HepG2 (cell line): Measurements from ENCODE around the gene OR1F1. TPM values are rescaled to one million over a fixed set of nuclear protein-coding genes. Genes with fewer than 3 reads are reported as not detected.

ENCODE experiments used
- CREB1 ChIP-seq, 2 experiments: fragments of 450-650 bp in 1 of 2; IDR thresholded peaks; 2 replicates each; pipeline ENCODE4 v1.6.1; 2016 to 2017; ENCODE audit warnings: control low read depth in 1 of 2, mild to moderate bottlenecking in 1 of 2, missing compliant biosample characterization in 1 of 2, missing genetic modification characterization in 1 of 2
- CSRNP2 ChIP-seq: sonication (generic); formaldehyde crosslinking; conservative IDR thresholded peaks from 2 replicates; pipeline ENCODE4 v1.8.0; 2022; ENCODE audit warnings: low read depth, missing genetic modification reagents
- DZIP1 ChIP-seq: sonication (generic); formaldehyde crosslinking; IDR thresholded peaks from 2 replicates; pipeline ENCODE4 v1.5.0; 2020; ENCODE audit warnings: mild to moderate bottlenecking, missing genetic modification reagents
- EED ChIP-seq: sonication (generic); formaldehyde crosslinking; IDR thresholded peaks from 2 replicates; pipeline ENCODE4 v1.5.0; 2020; ENCODE audit warnings: mild to moderate bottlenecking, missing genetic modification reagents
- ELF3 ChIP-seq: IDR thresholded peaks from 2 replicates; pipeline ENCODE4 v1.6.1; 2016; ENCODE audit warnings: missing genetic modification reagents, missing compliant biosample characterization
- ISX ChIP-seq: sonication (generic); formaldehyde crosslinking; conservative IDR thresholded peaks from 2 replicates; pipeline ENCODE4 v1.5.0; 2020; ENCODE audit warnings: missing genetic modification reagents
- MAF1 ChIP-seq: sonication (generic); formaldehyde crosslinking; IDR thresholded peaks from 2 replicates; pipeline ENCODE4 v1.5.0; 2020; ENCODE audit warnings: missing genetic modification reagents, borderline replicate concordance
- MEF2D ChIP-seq: sonication (generic); formaldehyde crosslinking; IDR thresholded peaks from 2 replicates; pipeline ENCODE4 v1.5.1; 2020; ENCODE audit warnings: mild to moderate bottlenecking, missing genetic modification reagents
- PHF5A ChIP-seq: IDR thresholded peaks from one replicate; pipeline ENCODE4 v1.6.1; 2018; ENCODE audit warnings: low read depth, missing genetic modification reagents; ENCODE audit not compliant: unreplicated experiment
- PTBP1 ChIP-seq: fragments of 200-400 bp; formaldehyde crosslinking; IDR thresholded peaks from 2 replicates; pipeline ENCODE4 v1.6.1; 2018; ENCODE audit warnings: low read length, low read depth; ENCODE audit not compliant: poor library complexity, severe bottlenecking
- SMAD3 ChIP-seq: sonication (generic); formaldehyde crosslinking; IDR thresholded peaks from 2 replicates; pipeline ENCODE4 v1.4.0; 2020; ENCODE audit warnings: missing genetic modification reagents
- TFDP1 ChIP-seq: IDR thresholded peaks from 2 replicates; pipeline ENCODE4 v1.6.1; 2016; ENCODE audit warnings: missing compliant biosample characterization, missing genetic modification reagents, borderline replicate concordance
- U2AF1 ChIP-seq: fragments of 200-400 bp; formaldehyde crosslinking; optimal IDR thresholded peaks from 2 replicates; pipeline ENCODE3; 2017; ENCODE audit warnings: mild to moderate bottlenecking, low read depth, low read length
- ZBTB8A ChIP-seq: sonication (generic); formaldehyde crosslinking; IDR thresholded peaks from 2 replicates; pipeline ENCODE4 v1.4.0; 2020; ENCODE audit warnings: mild to moderate bottlenecking, low read depth, missing genetic modification reagents, borderline replicate concordance
- ZC3H13 ChIP-seq: sonication (generic); formaldehyde crosslinking; IDR thresholded peaks from 2 replicates; pipeline ENCODE4 v1.8.1; 2023; ENCODE audit warnings: mild to moderate bottlenecking, missing genetic modification reagents, moderate library complexity
- ZFP41 ChIP-seq: sonication (generic); formaldehyde crosslinking; IDR thresholded peaks from 2 replicates; pipeline ENCODE4 v1.4.0; 2020; ENCODE audit warnings: mild to moderate bottlenecking, missing genetic modification reagents, borderline replicate concordance
- ZFP90 ChIP-seq: sonication (generic); formaldehyde crosslinking; IDR thresholded peaks from 2 replicates; pipeline ENCODE4 v1.8.0; 2022; ENCODE audit warnings: missing genetic modification reagents, mild to moderate bottlenecking, inconsistent platforms, borderline replicate concordance
- ZNF232 ChIP-seq: sonication (generic); formaldehyde crosslinking; IDR thresholded peaks from 2 replicates; pipeline ENCODE4 v1.4.0; 2020; ENCODE audit warnings: missing genetic modification reagents, borderline replicate concordance
- ZNF337 ChIP-seq: sonication (generic); formaldehyde crosslinking; IDR thresholded peaks from 2 replicates; pipeline ENCODE4 v1.5.1; 2020; ENCODE audit warnings: missing genetic modification reagents, low read depth, mild to moderate bottlenecking, borderline replicate concordance
- ZNF354B ChIP-seq: sonication (generic); formaldehyde crosslinking; IDR thresholded peaks from 2 replicates; pipeline ENCODE4 v1.8.0; 2022; ENCODE audit warnings: mild to moderate bottlenecking, missing genetic modification reagents
- ZNF629 ChIP-seq: sonication (generic); formaldehyde crosslinking; conservative IDR thresholded peaks from 2 replicates; pipeline ENCODE4 v1.5.0; 2020; ENCODE audit warnings: missing genetic modification reagents
- ZNF788 ChIP-seq: sonication (generic); formaldehyde crosslinking; IDR thresholded peaks from 2 replicates; pipeline ENCODE4 v1.5.0; 2020; ENCODE audit warnings: mild to moderate bottlenecking, missing genetic modification reagents, borderline replicate concordance
- ZSCAN25 ChIP-seq: sonication (generic); formaldehyde crosslinking; IDR thresholded peaks from 2 replicates; pipeline ENCODE4 v1.8.0; 2022; ENCODE audit warnings: mild to moderate bottlenecking, missing genetic modification reagents
- polyA plus RNA-seq, 8 experiments: library from polyadenylated mRNA; depleted of rRNA in 3 of 8; stranded (reverse) in 7 of 8; unstranded in 1 of 8; fragments of >200 nt; fragmentation: Illumina TruSeq in 4 of 8; extraction: Trizol in 4 of 8; gene quantifications; 2 replicates each; pipeline versions ENCODE4 v1.2.1 to v1.2.3, GENCODE V29; 2011 to 2016; ENCODE audit warnings: low read depth in 4 of 8, missing spikeins in 1 of 8, mixed read lengths in 1 of 8; ENCODE audit not compliant: insufficient read depth in 1 of 8
- total RNA-seq, 5 experiments: library from RNA; depleted of rRNA; stranded (reverse); fragments of >200 nt; fragmentation: Illumina TruSeq; extraction: Trizol; gene quantifications; 2 replicates each; pipeline ENCODE4 v1.2.3, GENCODE V29; 2016; ENCODE audit warnings: low read depth in 1 of 5

The OR1F1 gene
- total and polyA plus RNA-seq, 2 of the 13 experiments (the other 11 are each of a cell fraction or from before 2014, with no cell fraction given) = 0.90 TPM; not detected in 1

- TF ChIP-seq DZIP1 (CRISPR knock-in tag) (no peak; the same call in 1 of the 2 replicates), ELF3 (CRISPR knock-in tag) (peak; percentile 25; the same call in 1 of the 2 replicates), ZNF629 (CRISPR knock-in tag) (peak; percentile 46), PHF5A (peak; percentile 46), ZNF788 (peak; percentile 59), EED (CRISPR knock-in tag) (peak; percentile 70; the same call in 1 of the 2 replicates), CSRNP2 (CRISPR knock-in tag) (no peak), ZNF354B (CRISPR knock-in tag) (no peak; the same call in 1 of the 2 replicates), U2AF1 (peak; percentile 25), ZSCAN25 (peak; percentile 52; the same call in 1 of the 2 replicates), ZC3H13 (peak; percentile 68), ZBTB8A (CRISPR knock-in tag) (no peak), ISX (CRISPR knock-in tag) (no peak; the same call in 1 of the 2 replicates), MAF1 (CRISPR knock-in tag) (peak; percentile 97), PTBP1 (no peak), SMAD3 (0 out of 2 replicates have a peak, but pooled peaks have one; percentile 56), TFDP1 (peak; percentile 35; the same call in 1 of the 2 replicates), ZFP41 (CRISPR knock-in tag) (no peak), MEF2D (0 out of 2 replicates have a peak, but pooled peaks have one; percentile 70), CREB1 (IDR thresholded peaks at IDR 0.05) (0 out of 2 replicates have a peak, but pooled peaks have one; percentile 27), CREB1 (CRISPR knock-in tag; IDR thresholded peaks at IDR 0.05) (peak; percentile 39; the same call in 1 of the 2 replicates), ZNF232 (CRISPR knock-in tag) (peak; percentile 55), ZNF337 (CRISPR knock-in tag) (no peak), ZFP90 (peak; percentile 35; the same call in 1 of the 2 replicates)
Measured at GRCh38 chr16:3182608-3183444, 5.2 kb upstream of the OR1F1 start (continued).
